Posterior vena cava (tissue), 2 donors: Measurements from ENCODE around the gene STRN4. TPM values are rescaled to one million over a fixed set of nuclear protein-coding genes. Genes with fewer than 3 reads are reported as not detected.

ENCODE experiments used
- DNase-seq: peaks from one replicate; pipeline ENCODE4 v3.0.0-alpha.2; 2020; ENCODE audit warnings: low spot score
- intact Hi-C, 2 donors: fragments of 100-400 bp; cut with DNase I; formaldehyde crosslinking; loops; one replicate each; pipeline versions ENCODE4 v1.14.1 to v1.14.2; 2022 to 2023
- total RNA-seq, 2 donors: library from RNA; stranded (reverse); fragmentation: NEBNext Ultra II Directional; extraction: Animal tissue kit (Norgen Biotek cat#: 25700); gene quantifications; one replicate each; pipeline ENCODE4 v1.2.1, GENCODE V29; 2021
- donor health status: DM: yes; HTN: yes; CAD: no.
- donor health status: DM: yes; HTN: yes; CAD: no.

STRN4 gene
- total RNA-seq, 2 donors from 2014 or later = 58.6 to 71.8 TPM

DNA sequence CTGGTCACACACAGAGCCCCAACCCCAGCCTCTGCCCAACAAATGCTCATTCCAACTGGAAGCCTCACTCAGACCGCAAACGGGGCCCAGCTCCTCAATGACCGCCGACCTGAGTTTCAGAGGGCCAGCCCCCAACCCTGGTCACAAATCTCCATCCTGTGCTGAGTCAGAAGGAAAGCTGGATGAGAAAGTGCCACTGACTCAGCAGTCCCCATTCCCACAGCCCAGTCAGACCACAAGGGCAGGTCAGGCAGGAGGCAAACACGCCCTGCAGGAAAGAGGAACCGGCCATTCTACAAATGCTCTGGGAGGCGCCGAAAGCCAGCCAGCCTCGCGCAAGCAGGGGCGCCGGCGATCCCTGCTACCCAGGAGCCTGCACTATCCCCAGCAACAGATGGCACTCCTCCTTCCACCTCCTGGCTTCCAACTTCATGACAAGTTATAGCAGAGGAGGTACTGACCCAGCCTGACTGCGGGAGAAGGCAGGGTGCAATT, 15.2 kb downstream of the STRN4 start:
- intact Hi-C loops = loop anchor here in 1 of 2 donors (10.0 kb wide), 1 partner anchor 126 kb away; the partner anchor contains the start of gene CALM3
- DNase-seq = peak; percentile 87

DNA sequence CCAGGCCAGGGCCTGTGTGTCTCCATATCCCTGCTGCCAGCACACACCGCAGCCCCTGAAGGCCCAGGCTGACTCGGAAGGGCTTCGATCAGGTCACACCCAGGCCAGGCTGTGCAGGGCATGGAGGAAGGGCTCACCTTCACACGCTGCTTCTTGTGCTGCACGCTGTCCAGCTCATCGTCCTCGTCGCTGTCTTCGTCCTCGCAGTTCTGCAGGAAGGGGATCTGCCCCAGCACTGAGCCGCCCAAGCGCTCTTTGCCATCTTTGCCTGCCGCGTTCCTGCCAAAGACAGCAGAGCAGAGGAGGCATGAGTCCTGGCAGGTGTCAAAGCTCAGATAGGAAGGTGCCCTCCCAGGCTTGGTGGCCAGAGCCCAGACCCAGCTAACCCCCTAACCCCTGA, 15.7 kb downstream of the STRN4 start:
- no peak for DNase-seq
- intact Hi-C loops = loop anchor here in 1 of 2 donors (10.0 kb wide), 1 partner anchor 126 kb away; the partner anchor contains the start of gene CALM3

GRCh38 chr19:46730187-46730586, 16.1 kb downstream of the STRN4 start:
- DNase-seq = no peak
- intact Hi-C loops = loop anchor here in 1 of 2 donors (10.0 kb wide), 1 partner anchor 125 kb away; the partner anchor contains the start of gene CALM3

DNA sequence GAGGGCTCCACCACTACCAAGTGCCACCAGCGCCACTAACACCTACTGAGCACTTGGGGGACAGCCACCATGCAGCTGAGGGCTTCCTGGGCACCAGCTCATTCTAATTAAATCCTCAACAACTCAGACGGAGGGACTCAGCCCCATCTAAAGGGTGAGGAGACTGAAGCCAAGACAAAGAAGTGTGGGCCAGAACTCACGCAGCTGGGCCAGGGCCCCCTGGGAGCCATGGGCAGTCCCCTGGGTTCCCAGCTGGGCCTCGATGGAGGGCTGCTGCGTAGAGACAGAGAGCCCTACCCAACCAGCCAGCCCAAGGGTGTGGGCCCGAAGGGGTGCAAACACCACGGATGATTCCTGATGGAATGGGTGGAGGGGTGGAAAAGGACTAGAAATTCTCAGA, 16.6 kb downstream of the STRN4 start:
- intact Hi-C loops = loop anchor here (10.0 kb wide), 2 partner anchors 115 to 125 kb away; partner anchors contain the start of gene CALM3 (in 1 of the 2)
- no peak for DNase-seq

- intact Hi-C loops = loop anchor here in 1 of 2 donors (10.0 kb wide), 1 partner anchor 114 kb away; no protein-coding TSS in a partner anchor
- DNase-seq = peak; percentile 94
These were observed 17.4 kb downstream of the STRN4 start for GRCh38 chr19:46728693-46729339.

DNA sequence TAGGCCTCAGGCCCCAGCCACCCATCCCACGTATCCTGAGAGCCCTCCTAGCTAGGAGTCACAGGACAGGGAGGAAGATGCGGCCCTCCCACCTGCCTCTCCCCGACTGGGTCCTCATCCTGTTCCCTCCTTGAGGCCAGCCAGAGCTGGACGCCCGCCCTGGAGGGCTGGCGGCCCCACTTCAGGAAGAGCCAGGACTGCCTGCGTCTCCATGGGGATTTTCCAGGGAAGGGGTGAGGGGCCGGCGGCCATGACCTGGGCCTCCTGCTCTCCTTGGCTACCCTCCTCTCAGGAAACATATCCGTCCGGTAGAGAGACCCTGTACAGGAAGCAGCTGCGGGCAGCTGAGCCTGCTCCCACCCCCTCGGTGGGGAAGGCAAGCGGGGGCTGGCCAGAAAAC, 18.0 kb downstream of the STRN4 start:
- intact Hi-C loops = loop anchor here in 1 of 2 donors (10.0 kb wide), 1 partner anchor 113 kb away; no protein-coding TSS in a partner anchor
- DNase-seq = no peak

- DNase-seq = no peak
- intact Hi-C loops = loop anchor here in 1 of 2 donors (10.0 kb wide), 1 partner anchor 113 kb away; no protein-coding TSS in a partner anchor
These were observed 18.5 kb downstream of the STRN4 start for GRCh38 chr19:46727757-46728156.

DNA sequence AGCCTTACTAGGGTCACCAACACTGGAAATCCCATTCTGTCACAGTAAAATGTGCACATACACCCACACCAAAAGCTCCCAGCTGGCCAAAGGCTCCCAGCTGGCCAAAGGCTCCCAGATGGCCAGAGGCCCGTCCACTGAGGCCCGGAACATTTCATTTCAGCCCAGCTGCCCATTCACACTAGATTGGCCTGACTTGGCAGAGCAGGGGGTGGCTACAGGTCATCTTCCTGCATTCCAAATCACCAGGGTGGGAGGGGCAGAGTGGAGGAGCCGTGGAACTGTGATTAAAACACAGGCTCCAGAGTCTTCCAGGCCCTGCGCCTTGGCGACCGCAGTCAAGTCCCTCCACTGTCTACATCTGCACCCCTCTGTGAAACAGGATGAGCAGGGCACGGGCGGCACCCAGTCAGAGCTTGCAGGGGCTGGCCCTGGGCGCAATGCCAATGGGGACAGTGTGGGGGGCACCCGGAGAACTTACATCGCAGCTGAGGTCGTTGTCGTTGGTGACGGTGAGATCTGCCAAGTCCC, 19.2 kb downstream of the STRN4 start:
- no peak for DNase-seq
- intact Hi-C loops = loop anchor here in 1 of 2 donors (10.0 kb wide), 1 partner anchor 112 kb away; no protein-coding TSS in a partner anchor

- intact Hi-C loops = loop anchor here in 1 of 2 donors (10.0 kb wide), 1 partner anchor 112 kb away; no protein-coding TSS in a partner anchor
- no peak for DNase-seq
These were observed 19.7 kb downstream of the STRN4 start for GRCh38 chr19:46726551-46726950.

- intact Hi-C loops = loop anchor here in 1 of 2 donors (10.0 kb wide), 1 partner anchor 111 kb away; no protein-coding TSS in a partner anchor
These were observed 20.3 kb downstream of the STRN4 start for GRCh38 chr19:46725859-46726393.

DNA sequence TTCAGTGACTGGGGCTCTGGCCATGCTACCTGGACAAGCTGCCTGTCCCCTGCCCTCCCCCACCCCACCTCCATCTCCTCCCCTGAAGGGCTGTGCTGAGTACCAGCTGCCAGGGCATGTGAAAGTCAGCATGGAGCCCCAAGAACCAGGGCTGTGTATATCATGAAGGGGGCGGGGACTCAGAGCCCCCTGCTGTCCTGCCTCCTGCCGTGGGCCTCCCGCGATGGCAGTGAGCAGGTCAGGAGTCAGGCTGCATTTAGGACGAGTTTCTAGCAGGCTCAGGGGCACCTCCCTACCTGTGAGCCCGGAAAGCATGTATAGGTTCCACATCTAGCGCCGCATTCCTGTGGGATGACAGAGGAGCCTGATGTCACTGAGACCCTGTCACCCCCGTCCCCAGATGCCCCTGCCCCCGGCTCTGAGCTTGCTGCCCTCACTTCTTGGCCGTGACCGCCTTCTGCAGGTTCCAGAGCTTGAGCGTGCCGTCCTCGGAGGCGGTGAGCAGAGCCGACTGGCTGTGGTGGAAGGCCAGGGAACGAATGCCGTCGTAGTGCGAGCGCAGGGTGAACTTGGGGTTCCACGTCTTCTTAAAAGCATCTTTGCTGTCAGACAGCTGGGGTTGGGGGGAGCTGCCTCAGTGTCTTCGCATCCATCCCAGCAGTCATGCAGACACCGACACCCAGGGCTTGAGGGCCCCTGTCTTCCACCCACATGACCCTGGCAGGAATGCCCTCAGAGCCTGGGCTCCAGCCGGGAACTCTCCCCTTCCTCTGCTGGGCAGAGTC, 21.0 kb downstream of the STRN4 start:
- no peak for DNase-seq
- intact Hi-C loops = loop anchor here in 1 of 2 donors (10.0 kb wide), 1 partner anchor 110 kb away; no protein-coding TSS in a partner anchor

More at GRCh38 chr19:46725859-46726393, 20.3 kb downstream of the STRN4 start:
- no peak for DNase-seq

DNA sequence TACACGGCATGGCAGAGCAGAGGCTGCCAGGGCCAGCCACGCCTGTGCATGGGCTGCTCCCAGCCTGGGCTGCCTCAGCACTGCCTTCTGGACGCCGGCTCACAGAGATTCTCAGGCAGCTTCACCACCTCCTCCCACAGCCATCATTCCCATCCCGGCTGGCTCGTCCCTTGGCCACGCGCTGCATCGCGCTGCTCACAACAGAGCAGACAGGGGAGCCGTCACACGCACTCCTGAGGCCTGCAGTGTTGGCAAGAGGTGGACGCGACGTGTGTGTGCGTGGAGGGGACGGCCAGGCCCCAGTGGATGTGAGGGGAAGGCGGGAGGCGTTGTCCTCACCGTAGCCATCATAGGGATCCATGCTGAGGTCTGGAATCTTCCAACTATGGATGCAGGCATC, 21.8 kb downstream of the STRN4 start:
- intact Hi-C loops = loop anchor here in 1 of 2 donors (10.0 kb wide), 1 partner anchor 110 kb away; no protein-coding TSS in a partner anchor
- DNase-seq = no peak

DNA sequence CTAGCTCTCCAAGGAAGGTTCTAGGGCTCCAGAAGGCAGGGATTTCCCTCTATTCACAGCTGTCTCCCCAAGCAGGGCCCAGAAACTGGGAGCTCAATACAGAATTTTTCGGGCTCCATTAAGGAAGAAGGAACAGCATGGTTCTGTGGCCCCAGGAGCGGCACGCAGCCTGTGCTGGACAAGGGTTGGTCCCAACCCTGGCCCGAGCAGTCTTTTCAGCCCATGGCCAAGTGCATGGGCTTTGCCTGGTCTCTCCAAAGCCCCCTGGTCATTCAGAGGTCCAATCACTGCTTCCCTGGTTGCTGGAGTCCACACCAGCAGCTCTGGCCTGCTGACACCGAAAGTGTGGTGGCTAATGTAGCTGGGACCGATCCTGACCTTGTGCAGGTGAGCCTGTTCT, 22.8 kb downstream of the STRN4 start:
- DNase-seq = no peak
- intact Hi-C loops = loop anchor here in 1 of 2 donors (10.0 kb wide), 1 partner anchor 109 kb away; no protein-coding TSS in a partner anchor

GRCh38 chr19:46723023-46723461, 23.2 kb downstream of the STRN4 start:
- intact Hi-C loops = loop anchor here in 1 of 2 donors (10.0 kb wide), 1 partner anchor 108 kb away; no protein-coding TSS in a partner anchor
- DNase-seq = no peak

DNA sequence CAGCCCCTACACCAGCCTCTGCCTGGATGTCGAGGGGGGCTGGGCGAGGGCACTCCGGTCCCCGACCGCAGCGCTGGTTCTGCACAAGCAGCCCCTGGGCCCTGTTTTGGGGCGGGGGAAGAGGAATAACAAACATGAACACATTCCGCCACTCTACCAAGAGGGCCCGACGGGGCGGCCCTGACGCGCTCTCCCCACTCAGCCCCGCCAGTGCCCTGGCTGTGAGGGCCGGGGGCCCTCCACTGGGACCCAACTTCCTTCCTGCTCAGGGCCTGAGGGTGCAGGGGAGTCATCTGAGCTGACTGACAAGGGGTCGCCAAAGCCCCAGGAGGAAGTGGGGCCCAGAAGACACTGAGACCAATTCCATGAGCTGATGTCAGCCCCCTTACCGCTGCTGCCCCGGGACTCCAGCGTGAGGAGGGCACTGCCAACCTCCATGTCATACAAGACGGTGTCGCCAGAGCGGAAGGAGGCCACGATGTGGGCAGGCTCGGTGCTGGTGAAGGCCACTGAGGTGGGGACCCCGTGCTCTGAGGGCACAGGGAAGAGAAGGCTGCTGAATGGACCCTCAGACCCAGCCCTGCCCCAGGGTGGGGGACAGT, 23.7 kb downstream of the STRN4 start:
- intact Hi-C loops = loop anchor here in 1 of 2 donors (10.0 kb wide), 1 partner anchor 108 kb away; no protein-coding TSS in a partner anchor
- DNase-seq = no peak

DNA sequence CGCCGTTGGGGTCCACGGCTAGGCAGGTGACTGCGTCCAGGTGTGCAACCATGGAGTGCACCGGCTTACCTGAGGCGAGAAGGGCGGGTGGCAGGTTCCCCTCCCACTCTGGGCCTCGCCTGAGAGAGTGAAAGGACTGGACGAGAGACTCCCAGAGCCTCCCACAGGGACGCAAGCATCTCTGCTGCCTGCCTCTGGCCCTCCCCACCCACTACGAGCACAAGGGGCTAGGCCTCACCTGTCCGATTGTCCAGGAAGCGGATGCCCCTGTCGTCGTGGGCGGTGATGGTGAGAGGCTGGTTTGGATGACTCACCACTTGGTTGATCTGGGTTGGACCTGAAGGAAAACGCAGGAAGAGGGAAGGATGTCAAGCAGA, 24.3 kb downstream of the STRN4 start:
- intact Hi-C loops = loop anchor here in 1 of 2 donors (10.0 kb wide), 1 partner anchor 107 kb away; no protein-coding TSS in a partner anchor
- no peak for DNase-seq

GRCh38 chr19:46721269-46722003, 24.8 kb downstream of the STRN4 start:
- intact Hi-C loops = loop anchor here in 1 of 2 donors (10.0 kb wide), 1 partner anchor 107 kb away; no protein-coding TSS in a partner anchor
- DNase-seq = no peak
